Panc1 (cell line): ENCODE measurements around the gene FMNL3. TPM values are rescaled to one million over a fixed set of nuclear protein-coding genes. Genes with fewer than 3 reads are reported as not detected.

ENCODE experiments used
- ATAC-seq: fragments of 200-7000 bp; cut with Tn5 transposase; 2 replicates; pipeline ENCODE4 v1.9.1; 2020; ENCODE audit warnings: mild to moderate bottlenecking, moderate library complexity
- BruUV-seq: library from RNA; stranded (reverse); fragments of 400-500 nt; replicated peaks from 2 replicates; lab custom pipeline; 2021; lab: Mats Ljungman, UMichigan
- CTCF ChIA-PET: fragments of 300-600 bp; sonication (Branson Sonifier 250); formaldehyde crosslinking; loops from one replicate; lab custom pipeline; 2022; ENCODE audit warnings: antibody characterized with exemption; lab: Charles Lee
- POLR2A ChIA-PET: fragments of 300-600 bp; sonication (Branson Sonifier 250); formaldehyde crosslinking; loops from one replicate; lab custom pipeline; 2022; ENCODE audit warnings: antibody characterized with exemption; lab: Charles Lee
- DNase-seq: peaks from one replicate; pipeline ENCODE4 v3.0.0-alpha.2; 2010; ENCODE audit warnings: low read depth, low spot score
- H3K27ac ChIP-seq: 2 replicates; pipeline ENCODE4 v1.5.1; 2011; ENCODE audit warnings: mild to moderate bottlenecking, low read length, inconsistent platforms
- H3K27me3 ChIP-seq: fragments of 200-500 bp; sonication (Bioruptor generic); 2 replicates; pipeline ENCODE4 v1.6.0; 2014; ENCODE audit warnings: low read length, inconsistent platforms; ENCODE audit not compliant: control insufficient read depth, insufficient read depth
- H3K36me3 ChIP-seq: fragments of 200-500 bp; sonication (Bioruptor generic); 2 replicates; pipeline ENCODE4 v1.5.1; 2014; ENCODE audit warnings: inconsistent platforms, mild to moderate bottlenecking, low read length, moderate library complexity; ENCODE audit not compliant: control insufficient read depth, insufficient read depth
- H3K4me1 ChIP-seq: 2 replicates; pipeline ENCODE4 v1.5.1; 2011; ENCODE audit warnings: inconsistent platforms, mild to moderate bottlenecking, low read length, moderate library complexity; ENCODE audit not compliant: control insufficient read depth, insufficient read depth
- H3K4me3 ChIP-seq, 2 experiments: 2 replicates each; pipeline ENCODE4 v1.5.1; 2011 to 2012; ENCODE audit warnings: low read depth in 2 of 2, low read length in 2 of 2, mild to moderate bottlenecking in 2 of 2, inconsistent platforms in 1 of 2, moderate library complexity in 1 of 2
- H3K9me3 ChIP-seq: fragments of 200-500 bp; sonication (Bioruptor generic); 2 replicates; pipeline ENCODE4 v1.5.1; 2014; ENCODE audit warnings: low read depth, mild to moderate bottlenecking, inconsistent platforms, low read length, moderate library complexity; ENCODE audit not compliant: control insufficient read depth, insufficient read depth
- CTCF ChIP-seq: fragments of 450-650 bp; IDR thresholded peaks from 2 replicates; pipeline ENCODE4 v1.5.1; 2017; ENCODE audit warnings: mild to moderate bottlenecking
- POLR2AphosphoS5 ChIP-seq: IDR thresholded peaks from 2 replicates; pipeline ENCODE4 v1.6.1; 2012; ENCODE audit warnings: mild to moderate bottlenecking, low read depth, low read length, moderate library complexity
- REST ChIP-seq, 2 experiments: IDR thresholded peaks; 2 replicates each; pipeline ENCODE4 v1.6.1; 2011 to 2012; ENCODE audit warnings: low read depth in 2 of 2, control low read depth in 1 of 2, low read length in 1 of 2, mild to moderate bottlenecking in 1 of 2, moderate library complexity in 1 of 2; ENCODE audit not compliant: insufficient read depth in 1 of 2
- SIN3A ChIP-seq: IDR thresholded peaks from 2 replicates; pipeline ENCODE4 v1.6.1; 2012; ENCODE audit warnings: low read depth, mild to moderate bottlenecking, low read length, moderate library complexity, borderline replicate concordance; ENCODE audit not compliant: insufficient read depth
- TCF7L2 ChIP-seq: IDR thresholded peaks from 2 replicates; pipeline ENCODE4 v1.6.1; 2011; ENCODE audit warnings: mild to moderate bottlenecking, low read depth, low read length, inconsistent platforms
- in situ Hi-C: cut with HindIII; loops from 2 replicates; pipeline ENCODE4 v1.10.0; 2016; ENCODE audit warnings: low sequenced_read_pairs, low pct_unique_long_range_greater_than_20kb
- intact Hi-C: fragments of 100-400 bp; cut with micrococcal nuclease; formaldehyde crosslinking; loops from one replicate; pipeline ENCODE4 v1.10.0; 2022; ENCODE audit not compliant: unreplicated experiment
- total RNA-seq: library from RNA; stranded (reverse); gene quantifications from one replicate; pipeline ENCODE4 v1.2.1, GENCODE V29; 2021; ENCODE audit not compliant: unreplicated experiment

The FMNL3 gene
- total RNA-seq, 1 experiment from 2014 or later: 25.7 TPM

GRCh38 chr12:49672301-49673217, 34.6 kb downstream of the FMNL3 start:
- H3K27ac ChIP-seq: no peak overlapping the region
- POLR2A ChIA-PET: no interaction called here

More at GRCh38 chr12:49672301-49673217, 34.6 kb downstream of the FMNL3 start:
- H3K4me3 ChIP-seq: no peak overlapping the region
- TF ChIP-seq POLR2AphosphoS5 (no peak), TCF7L2 (no peak), SIN3A (no peak), REST (IDR thresholded peaks at IDR 0.05; ENCODE audit: insufficient read depth in 1 of 2, low read depth in 2 of 2, low read length in 1 of 2) (no peak), CTCF (no peak)
- DNase-seq (no peak), ATAC-seq (no peak)
- H3K36me3 ChIP-seq: no peaks in the 10 kb centered on the region
- H3K9me3 ChIP-seq: no peaks in the 10 kb centered on the region
- H3K4me1 ChIP-seq: no peaks in the 10 kb centered on the region; the same call in 1 of the 2 replicates
- in situ Hi-C loops: no loop called here
- H3K27me3 ChIP-seq: no peaks in the 10 kb centered on the region
- no TSS peak for BruUV-seq
- intact Hi-C loops: no loop called here
- CTCF ChIA-PET: no interaction called here
